D721Med (cell line): Measurements from ENCODE around the gene SRR.
A peak's percentile ranks its signal among the peaks of the same experiment; 100 is the strongest.

Experiments
- DNase-seq: peaks from one replicate; pipeline ENCODE4 v3.0.0; 2011; ENCODE audit warnings: low spot score; ENCODE audit not compliant: insufficient read length
- FAIRE-seq: peaks from 2 replicates; lab custom pipeline; 2011; peaks lifted over from hg19 to GRCh38; lab: Jason Lieb, UNC
- CTCF ChIP-seq: IDR thresholded peaks from 2 replicates; pipeline ENCODE4 v1.5.1; 2012; ENCODE audit warnings: mild to moderate bottlenecking, control low read depth; ENCODE audit not compliant: insufficient read depth; ENCODE audit errors: missing control alignments

SRR gene

GRCh38 chr17:2277429-2278170, 26.1 kb upstream of the SRR start:
- no peak for DNase-seq
- no peak for FAIRE-seq
- no peak for TF ChIP-seq CTCF

GRCh38 chr17:2279707-2280106, 24.0 kb upstream of the SRR start:
- FAIRE-seq = no peak

GRCh38 chr17:2282297-2282873, 21.4 kb upstream of the SRR start:
- DNase-seq (peak; percentile 36), FAIRE-seq (peak; percentile 56)

More at GRCh38 chr17:2279707-2280106, 24.0 kb upstream of the SRR start:
- no peak for DNase-seq
- TF ChIP-seq CTCF = no peak

GRCh38 chr17:2283302-2283701, 20.4 kb upstream of the SRR start:
- FAIRE-seq = no peak
- TF ChIP-seq CTCF = no peak
- DNase-seq = no peak

More at GRCh38 chr17:2282297-2282873, 21.4 kb upstream of the SRR start:
- TF ChIP-seq CTCF = peak; percentile 40

GRCh38 chr17:2289878-2290478, 13.8 kb upstream of the SRR start:
- TF ChIP-seq CTCF = no peak
- FAIRE-seq = no peak
- DNase-seq = no peak

- FAIRE-seq = no peak
Observed at GRCh38 chr17:2292100-2292499, 11.7 kb upstream of the SRR start.

More at GRCh38 chr17:2292100-2292499, 11.7 kb upstream of the SRR start:
- DNase-seq = no peak
- no peak for TF ChIP-seq CTCF
